Liver (tissue), 9 donors: ENCODE data around the gene TAF4. TPM values are rescaled to one million over a fixed set of nuclear protein-coding genes. Genes with fewer than 3 reads are reported as not detected.

Experiments used
- DNase-seq: peaks from one replicate; pipeline ENCODE4 v3.0.0-alpha.2; 2017; ENCODE audit warnings: low spot score
- H3K27ac ChIP-seq, 2 donors: one replicate each; pipeline ENCODE4 v1.7.0; 2013; ENCODE audit warnings: inconsistent platforms in 2 of 2, low read length in 2 of 2, control low read depth in 1 of 2, low read depth in 1 of 2, mild to moderate bottlenecking in 1 of 2
- H3K27me3 ChIP-seq, 4 donors: one replicate each; pipeline versions ENCODE4 v1.6.1 to v1.7.0; 2013; ENCODE audit warnings: low read length in 3 of 4, inconsistent platforms in 1 of 4, mild to moderate bottlenecking in 1 of 4, moderate library complexity in 1 of 4; ENCODE audit not compliant: control insufficient read depth in 4 of 4, insufficient read depth in 4 of 4
- H3K36me3 ChIP-seq, 4 donors: one replicate each; pipeline versions ENCODE4 v1.6.1 to v1.7.0; 2013; ENCODE audit warnings: low read length in 3 of 4, mild to moderate bottlenecking in 3 of 4, low read depth in 1 of 4, moderate library complexity in 1 of 4; ENCODE audit not compliant: control insufficient read depth in 4 of 4, insufficient read depth in 3 of 4
- H3K4me1 ChIP-seq, 4 donors: one replicate each; pipeline versions ENCODE4 v1.6.1 to v1.7.0; 2013; ENCODE audit warnings: low read length in 3 of 4, mild to moderate bottlenecking in 3 of 4, moderate library complexity in 1 of 4; ENCODE audit not compliant: control insufficient read depth in 4 of 4, insufficient read depth in 4 of 4
- H3K4me3 ChIP-seq, 3 donors: one replicate each; pipeline versions ENCODE4 v1.6.1 to v1.7.0; 2013; ENCODE audit warnings: low read length in 3 of 3, control low read depth in 1 of 3, low read depth in 1 of 3, mild to moderate bottlenecking in 1 of 3
- H3K9ac ChIP-seq, 2 donors: one replicate each; pipeline ENCODE4 v1.7.0; 2013; ENCODE audit warnings: low read length in 2 of 2, mild to moderate bottlenecking in 2 of 2, moderate library complexity in 2 of 2, control low read depth in 1 of 2, low read depth in 1 of 2
- H3K9me3 ChIP-seq, 4 donors: one replicate each; pipeline versions ENCODE4 v1.6.1 to v1.7.0; 2013; ENCODE audit warnings: low read length in 3 of 4; ENCODE audit not compliant: control insufficient read depth in 4 of 4
- ATF3 ChIP-seq: IDR thresholded peaks from 2 replicates; pipeline ENCODE4 v1.6.1; 2016; ENCODE audit warnings: antibody characterized with exemption
- EGR1 ChIP-seq, 2 donors: IDR thresholded peaks; 2 replicates each; pipeline ENCODE4 v1.6.1; 2016 to 2018; ENCODE audit warnings: antibody characterized with exemption in 2 of 2, low read depth in 2 of 2
- FOXA1 ChIP-seq: IDR thresholded peaks from 2 replicates; pipeline ENCODE4 v1.6.1; 2016; ENCODE audit warnings: antibody characterized with exemption
- FOXA2 ChIP-seq: IDR thresholded peaks from 2 replicates; pipeline ENCODE4 v1.6.1; 2016; ENCODE audit warnings: antibody characterized with exemption
- GABPA ChIP-seq, 2 donors: IDR thresholded peaks in 1 of 2; conservative IDR thresholded peaks in 1 of 2; 2 replicates each; pipeline ENCODE4 v1.6.1; 2016; ENCODE audit warnings: antibody characterized with exemption in 2 of 2, mild to moderate bottlenecking in 1 of 2, moderate library complexity in 1 of 2
- HNF4A ChIP-seq, 2 donors: conservative IDR thresholded peaks; 2 replicates each; pipeline ENCODE4 v1.6.1; 2016; ENCODE audit warnings: antibody characterized with exemption in 2 of 2, mild to moderate bottlenecking in 2 of 2
- HNF4G ChIP-seq: IDR thresholded peaks from 2 replicates; pipeline ENCODE4 v1.6.1; 2016; ENCODE audit warnings: antibody characterized with exemption
- JUND ChIP-seq, 2 donors: IDR thresholded peaks; 2 replicates each; pipeline ENCODE4 v1.6.1; 2016; ENCODE audit warnings: antibody characterized with exemption in 2 of 2
- NR2F2 ChIP-seq: IDR thresholded peaks from 2 replicates; pipeline ENCODE4 v1.6.1; 2016; ENCODE audit warnings: antibody characterized with exemption
- RAD21 ChIP-seq, 2 donors: IDR thresholded peaks; 2 replicates each; pipeline ENCODE4 v1.6.1; 2016; ENCODE audit warnings: antibody characterized with exemption in 2 of 2, mild to moderate bottlenecking in 2 of 2
- REST ChIP-seq: IDR thresholded peaks from 2 replicates; pipeline ENCODE4 v1.6.1; 2016; ENCODE audit warnings: antibody characterized with exemption, mild to moderate bottlenecking
- RXRA ChIP-seq, 2 donors: IDR thresholded peaks; 2 replicates each; pipeline ENCODE4 v1.6.1; 2017 to 2018; ENCODE audit warnings: antibody characterized with exemption in 2 of 2, mild to moderate bottlenecking in 1 of 2
- SP1 ChIP-seq: IDR thresholded peaks from 2 replicates; pipeline ENCODE4 v1.6.1; 2018; ENCODE audit warnings: antibody characterized with exemption, mild to moderate bottlenecking
- TAF1 ChIP-seq: conservative IDR thresholded peaks from 2 replicates; pipeline ENCODE4 v1.6.1; 2016; ENCODE audit warnings: antibody characterized with exemption, mild to moderate bottlenecking
- WGBS: extraction: QIAGEN DNeasy Blood & Tissue Kit; methylation state at CpG from one replicate; pipeline ENCODE4 v1.1.7; 2013; 5-methylcytosine and 5-hydroxymethylcytosine counted together
- polyA plus RNA-seq, 2 donors: library from polyadenylated mRNA; stranded (reverse) in 1 of 2; unstranded in 1 of 2; fragments of 200-250 nt in 1 of 2; fragments of >200 nt in 1 of 2; fragmentation: Nextera tagmentation in 1 of 2; extraction: Ambion mirVana in 1 of 2; gene quantifications; one replicate each; pipeline versions ENCODE4 v1.2.1 to v1.2.3, GENCODE V29; 2013 to 2015
- total RNA-seq, 2 donors: library from RNA; depleted of rRNA; stranded (reverse); fragments of >200 nt; gene quantifications; one replicate each; pipeline ENCODE4 v1.2.3, GENCODE V29; 2014
- TF ChIP-seq, protein P1 (sequence below): IDR thresholded peaks from 2 replicates; pipeline ENCODE4 v1.6.1; 2016; ENCODE audit warnings: antibody characterized with exemption
- TF ChIP-seq, protein P2 (sequence below): fragments of 150-350 bp; IDR thresholded peaks from 2 replicates; pipeline ENCODE4 v1.5.1; 2017; ENCODE audit warnings: improper control_type of control experiment, low read depth, low read length; ENCODE audit not compliant: missing input control
- TF ChIP-seq, protein P3 (sequence below): IDR thresholded peaks from 2 replicates; pipeline ENCODE4 v1.6.1; 2016; ENCODE audit warnings: antibody characterized with exemption
- donor health status: healthy.
- donor health status: healthy.
- donor health status: healthy.
- donor health status: healthy.
- donor health status: healthy.

The TAF4 gene
- total and polyA plus RNA-seq, 4 donors: 2.0 to 11.8 (median 5.6) TPM

GRCh38 chr20:61963885-61964674, 101.6 kb downstream of the TAF4 start:
- no peaks in the 10 kb centered on the region for H3K4me1 ChIP-seq
- no peak overlapping the region for H3K27ac ChIP-seq
- H3K9me3 ChIP-seq: no peaks in the 10 kb centered on the region
- H3K9ac ChIP-seq: no peak overlapping the region
- no peaks in the 10 kb centered on the region for H3K36me3 ChIP-seq
- no peak overlapping the region for H3K4me3 ChIP-seq
- 94% methylated on average over 8 of the region's 8 CpGs for WGBS
- TF ChIP-seq FOXA1: no peak
- no peak for TF ChIP-seq EGR1 (IDR thresholded peaks at IDR 0.05; ENCODE audit: low read depth in 2 of 2)
- TF ChIP-seq, protein P1, sequence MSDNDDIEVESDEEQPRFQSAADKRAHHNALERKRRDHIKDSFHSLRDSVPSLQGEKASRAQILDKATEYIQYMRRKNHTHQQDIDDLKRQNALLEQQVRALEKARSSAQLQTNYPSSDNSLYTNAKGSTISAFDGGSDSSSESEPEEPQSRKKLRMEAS: no peak
- TF ChIP-seq JUND (IDR thresholded peaks at IDR 0.05): no peak
- no peak for TF ChIP-seq NR2F2
- TF ChIP-seq, protein P2, sequence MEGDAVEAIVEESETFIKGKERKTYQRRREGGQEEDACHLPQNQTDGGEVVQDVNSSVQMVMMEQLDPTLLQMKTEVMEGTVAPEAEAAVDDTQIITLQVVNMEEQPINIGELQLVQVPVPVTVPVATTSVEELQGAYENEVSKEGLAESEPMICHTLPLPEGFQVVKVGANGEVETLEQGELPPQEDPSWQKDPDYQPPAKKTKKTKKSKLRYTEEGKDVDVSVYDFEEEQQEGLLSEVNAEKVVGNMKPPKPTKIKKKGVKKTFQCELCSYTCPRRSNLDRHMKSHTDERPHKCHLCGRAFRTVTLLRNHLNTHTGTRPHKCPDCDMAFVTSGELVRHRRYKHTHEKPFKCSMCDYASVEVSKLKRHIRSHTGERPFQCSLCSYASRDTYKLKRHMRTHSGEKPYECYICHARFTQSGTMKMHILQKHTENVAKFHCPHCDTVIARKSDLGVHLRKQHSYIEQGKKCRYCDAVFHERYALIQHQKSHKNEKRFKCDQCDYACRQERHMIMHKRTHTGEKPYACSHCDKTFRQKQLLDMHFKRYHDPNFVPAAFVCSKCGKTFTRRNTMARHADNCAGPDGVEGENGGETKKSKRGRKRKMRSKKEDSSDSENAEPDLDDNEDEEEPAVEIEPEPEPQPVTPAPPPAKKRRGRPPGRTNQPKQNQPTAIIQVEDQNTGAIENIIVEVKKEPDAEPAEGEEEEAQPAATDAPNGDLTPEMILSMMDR: no peak
- TF ChIP-seq SP1: no peak
- no peak for TF ChIP-seq HNF4A (conservative IDR thresholded peaks at IDR 0.05)
- no peak for DNase-seq
- no peaks in the 10 kb centered on the region for H3K27me3 ChIP-seq

DNA sequence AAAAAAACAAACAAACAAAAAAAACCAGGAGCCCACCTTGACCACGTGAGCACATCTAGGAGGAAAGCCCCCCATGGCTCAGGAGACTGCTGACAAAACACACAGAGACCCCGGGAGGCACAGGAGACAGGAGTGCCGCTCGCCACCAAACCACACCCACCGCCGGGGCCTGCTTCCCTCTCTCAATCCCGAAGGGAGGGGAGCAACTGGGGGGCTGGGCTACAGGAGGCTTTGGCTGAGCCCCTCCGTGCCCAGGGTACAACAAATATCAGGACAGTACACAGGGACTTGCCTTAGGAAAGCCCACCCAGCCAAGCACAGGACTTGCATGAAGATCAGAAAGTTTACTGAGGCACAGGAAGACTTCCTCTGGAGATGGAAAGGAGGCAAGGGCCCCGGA, 102.5 kb downstream of the TAF4 start:
- Histone ChIP-seq H3K27ac (no peak overlapping the region), H3K4me3 (no peak overlapping the region), H3K36me3 (no peaks in the 10 kb centered on the region), H3K4me1 (no peaks in the 10 kb centered on the region), H3K9ac (no peak overlapping the region), H3K27me3 (no peaks in the 10 kb centered on the region), H3K9me3 (no peaks in the 10 kb centered on the region)
- no peak for DNase-seq
- TF ChIP-seq GABPA (IDR thresholded peaks at IDR 0.05 in 1 of 2, conservative IDR thresholded peaks at IDR 0.05 in 1 of 2) (no peak), FOXA2 (no peak), RXRA (IDR thresholded peaks at IDR 0.05) (no peak), TAF1 (no peak), FOXA1 (no peak), JUND (IDR thresholded peaks at IDR 0.05) (no peak), ATF3 (no peak), REST (no peak), RAD21 (IDR thresholded peaks at IDR 0.05) (no peak), HNF4G (no peak), HNF4A (conservative IDR thresholded peaks at IDR 0.05) (no peak), NR2F2 (no peak), EGR1 (IDR thresholded peaks at IDR 0.05; ENCODE audit: low read depth in 2 of 2) (no peak)
- TF ChIP-seq, protein P1: no peak
- TF ChIP-seq, protein P2: no peak
- TF ChIP-seq, protein P3, sequence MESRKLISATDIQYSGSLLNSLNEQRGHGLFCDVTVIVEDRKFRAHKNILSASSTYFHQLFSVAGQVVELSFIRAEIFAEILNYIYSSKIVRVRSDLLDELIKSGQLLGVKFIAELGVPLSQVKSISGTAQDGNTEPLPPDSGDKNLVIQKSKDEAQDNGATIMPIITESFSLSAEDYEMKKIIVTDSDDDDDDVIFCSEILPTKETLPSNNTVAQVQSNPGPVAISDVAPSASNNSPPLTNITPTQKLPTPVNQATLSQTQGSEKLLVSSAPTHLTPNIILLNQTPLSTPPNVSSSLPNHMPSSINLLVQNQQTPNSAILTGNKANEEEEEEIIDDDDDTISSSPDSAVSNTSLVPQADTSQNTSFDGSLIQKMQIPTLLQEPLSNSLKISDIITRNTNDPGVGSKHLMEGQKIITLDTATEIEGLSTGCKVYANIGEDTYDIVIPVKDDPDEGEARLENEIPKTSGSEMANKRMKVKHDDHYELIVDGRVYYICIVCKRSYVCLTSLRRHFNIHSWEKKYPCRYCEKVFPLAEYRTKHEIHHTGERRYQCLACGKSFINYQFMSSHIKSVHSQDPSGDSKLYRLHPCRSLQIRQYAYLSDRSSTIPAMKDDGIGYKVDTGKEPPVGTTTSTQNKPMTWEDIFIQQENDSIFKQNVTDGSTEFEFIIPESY: no peak
- 82% methylated on average over 9 of the region's 9 CpGs for WGBS
